ENCODE data around the gene ADAMTS8.

GRCh38 chr11:130439876-130440275 lies 11.5 kb upstream of the ADAMTS8 start:
- no peak for TF ChIP-seq CTCF (IDR thresholded peaks at IDR 0.05)
- no peak for TF ChIP-seq REST (IDR thresholded peaks at IDR 0.05; ENCODE audit: insufficient read depth in 1 of 2, low read depth in 2 of 2, low read length in 1 of 2)
- no peak for TF ChIP-seq POLR2AphosphoS5 (IDR thresholded peaks at IDR 0.05; ENCODE audit: low read depth, low read length)
- no peak for TF ChIP-seq SIN3A (IDR thresholded peaks at IDR 0.05; ENCODE audit: borderline replicate concordance, insufficient read depth, low read depth, low read length)
- no peak for TF ChIP-seq TCF7L2 (IDR thresholded peaks at IDR 0.05; ENCODE audit: low read depth, low read length)
